PC-9 (cell line): Measurements from ENCODE around the gene THADA. TPM values are rescaled to one million over a fixed set of nuclear protein-coding genes. Genes with fewer than 3 reads are reported as not detected.
A peak's percentile ranks its signal among the peaks of the same experiment; 100 is the strongest.
"Not testable (repeated sequence)": the region's sequence is repeated elsewhere in the genome, so short reads cannot be mapped to it uniquely, and the experiment has no call there.

Source experiments
- BruUV-seq: library from RNA; stranded (reverse); fragments of 400-500 nt; replicated peaks from 2 replicates; lab custom pipeline; 2021; lab: Mats Ljungman, UMichigan
- CTCF ChIA-PET: fragments of 300-600 bp; sonication (Branson Sonifier 250); formaldehyde crosslinking; loops from one replicate; lab custom pipeline; 2022; ENCODE audit warnings: antibody characterized with exemption; lab: Charles Lee
- POLR2A ChIA-PET: fragments of 300-600 bp; sonication (Branson Sonifier 250); formaldehyde crosslinking; loops from one replicate; lab custom pipeline; 2022; ENCODE audit warnings: antibody characterized with exemption; ENCODE audit not compliant: unreplicated experiment; lab: Charles Lee
- DNase-seq, 2 experiments: peaks; one replicate each; pipeline versions ENCODE4 v3.0.0 to v3.0.0-alpha.2; 2015 to 2022; ENCODE audit warnings: mixed read lengths in 1 of 2
- H2AFZ ChIP-seq: fragments of 200-600 bp; sonication (generic); 2 replicates; pipeline ENCODE4 v1.8.1; 2017; ENCODE audit warnings: antibody characterized with exemption
- H3F3A ChIP-seq: fragments of 200-600 bp; sonication (generic); 2 replicates; pipeline ENCODE4 v1.8.1; 2017; ENCODE audit warnings: antibody characterized with exemption, mild to moderate bottlenecking, low read depth; ENCODE audit not compliant: insufficient read depth
- H3K27ac ChIP-seq: fragments of 200-600 bp; sonication (generic); 2 replicates; pipeline ENCODE4 v1.6.1; 2016; ENCODE audit warnings: mixed run types
- H3K27me3 ChIP-seq: fragments of 200-600 bp; sonication (generic); 2 replicates; pipeline ENCODE4 v1.6.1; 2016; ENCODE audit warnings: low read depth, mixed run types; ENCODE audit not compliant: insufficient read depth
- H3K36me3 ChIP-seq: fragments of 200-600 bp; sonication (generic); 2 replicates; pipeline ENCODE4 v1.6.1; 2016; ENCODE audit warnings: low read depth, mixed run types
- H3K4me1 ChIP-seq: fragments of 200-600 bp; sonication (generic); replicated peaks from 2 replicates; pipeline ENCODE4 v1.6.1; 2016; ENCODE audit warnings: mixed run types; ENCODE audit not compliant: insufficient read depth
- H3K4me2 ChIP-seq: fragments of 200-600 bp; sonication (generic); 2 replicates; pipeline ENCODE4 v1.6.1; 2017; ENCODE audit warnings: mixed run types
- H3K4me3 ChIP-seq: fragments of 200-600 bp; sonication (generic); 2 replicates; pipeline ENCODE4 v1.6.1; 2016; ENCODE audit warnings: mixed run types
- H3K79me2 ChIP-seq: fragments of 200-600 bp; sonication (generic); 2 replicates; pipeline ENCODE4 v1.6.1; 2017; ENCODE audit warnings: low read depth, mixed run types
- H3K9me2 ChIP-seq: fragments of 200-600 bp; sonication (generic); 2 replicates; pipeline ENCODE4 v1.8.1; 2017; ENCODE audit warnings: mild to moderate bottlenecking; ENCODE audit not compliant: insufficient read depth
- H3K9me3 ChIP-seq: fragments of 200-600 bp; sonication (generic); 2 replicates; pipeline ENCODE4 v1.8.1; 2016; ENCODE audit warnings: low read depth; ENCODE audit not compliant: insufficient read depth
- H4K20me1 ChIP-seq: fragments of 200-600 bp; sonication (generic); 2 replicates; pipeline ENCODE4 v1.8.1; 2017; ENCODE audit not compliant: insufficient read depth
- CTCF ChIP-seq: fragments of 200-600 bp; sonication (generic); conservative IDR thresholded peaks from 2 replicates; pipeline ENCODE4 v1.6.1; 2017; ENCODE audit warnings: mixed run types, antibody characterized with exemption, mild to moderate bottlenecking, moderate library complexity
- EZH2 ChIP-seq: fragments of 200-600 bp; sonication (generic); IDR thresholded peaks from 2 replicates; pipeline ENCODE4 v1.8.0; 2017; ENCODE audit warnings: antibody characterized with exemption, low read depth
- intact Hi-C: fragments of 100-400 bp; cut with micrococcal nuclease; formaldehyde crosslinking; loops from one replicate; pipeline ENCODE4 v1.10.0; 2022; ENCODE audit not compliant: unreplicated experiment
- total RNA-seq: library from RNA; stranded (reverse); gene quantifications from 2 replicates; pipeline ENCODE4 v1.2.3, GENCODE V29; 2021

Gene THADA
- total RNA-seq, 1 experiment from 2014 or later, result 28.1 TPM

- H3K9me2 ChIP-seq, result no peaks in the 10 kb centered on the region
- H3K27ac ChIP-seq, result no peak overlapping the region
- intact Hi-C loops, result no loop called here
- no peaks in the 10 kb centered on the region for H3K9me3 ChIP-seq
- no peaks in the 10 kb centered on the region for H4K20me1 ChIP-seq
- no peaks in the 10 kb centered on the region for H3K27me3 ChIP-seq
- BruUV-seq, result no TSS peak
- no peak for TF ChIP-seq CTCF
- TF ChIP-seq EZH2, result no peak
- peaks cover 26% of the 10 kb centered on the region; the same call in 1 of the 2 replicates for H3K4me1 ChIP-seq
- CTCF ChIA-PET, result no interaction called here
- H3K4me2 ChIP-seq, result no peak overlapping the region
- 0 out of 2 replicates have a peak, but pooled peaks cover 3% of the 10 kb centered on the region for H3F3A ChIP-seq
- no peak for DNase-seq
- H3K36me3 ChIP-seq, result no peaks in the 10 kb centered on the region
- no peak overlapping the region for H2AFZ ChIP-seq
- H3K4me3 ChIP-seq, result no peak overlapping the region
- no peaks in the 10 kb centered on the region for H3K79me2 ChIP-seq
- POLR2A ChIA-PET, result no interaction called here
Observed at GRCh38 chr2:43192744-43193651, 402.8 kb downstream of the THADA start.

- Histone ChIP-seq H3K4me1 (peaks cover 35% of the 10 kb centered on the region), H3K9me3 (no peaks in the 10 kb centered on the region), H4K20me1 (no peaks in the 10 kb centered on the region), H3K36me3 (no peaks in the 10 kb centered on the region), H3K27ac (no peak overlapping the region), H3K9me2 (no peaks in the 10 kb centered on the region), H3K4me3 (no peak overlapping the region), H3F3A (peaks cover 9% of the 10 kb centered on the region; the same call in 1 of the 2 replicates), H3K27me3 (no peaks in the 10 kb centered on the region), H3K4me2 (no peak overlapping the region), H2AFZ (no peak overlapping the region), H3K79me2 (no peaks in the 10 kb centered on the region)
- no peak for DNase-seq
- TF ChIP-seq CTCF (0 out of 2 replicates have a peak, but pooled peaks have one; percentile 23), EZH2 (no peak)
- no TSS peak for BruUV-seq
- ChIA-PET POLR2A (no interaction called here), CTCF (no interaction called here)
- intact Hi-C loops, result no loop called here
Observed at GRCh38 chr2:43191947-43192516, 403.8 kb downstream of the THADA start.

- BruUV-seq, result no TSS peak
- no peaks in the 10 kb centered on the region for H3K27me3 ChIP-seq
- peaks cover 42% of the 10 kb centered on the region for H3K4me1 ChIP-seq
- DNase-seq, result no peak
- H3K9me2 ChIP-seq, result no peaks in the 10 kb centered on the region
- intact Hi-C loops, result no loop called here
- no peak overlapping the region for H3K4me2 ChIP-seq
- no peaks in the 10 kb centered on the region for H3K36me3 ChIP-seq
- no peak overlapping the region for H3K4me3 ChIP-seq
- no peaks in the 10 kb centered on the region for H3K79me2 ChIP-seq
- H3K27ac ChIP-seq, result no peak overlapping the region
- ChIA-PET CTCF (no interaction called here), POLR2A (no interaction called here)
- no peak overlapping the region for H2AFZ ChIP-seq
- H4K20me1 ChIP-seq, result no peaks in the 10 kb centered on the region
- TF ChIP-seq EZH2, result no peak
- no peak for TF ChIP-seq CTCF
- no peaks in the 10 kb centered on the region for H3K9me3 ChIP-seq
- peaks cover 20% of the 10 kb centered on the region for H3F3A ChIP-seq
Observed at GRCh38 chr2:43190311-43191052, 405.4 kb downstream of the THADA start.

- POLR2A ChIA-PET, BruUV-seq, H3K4me3 ChIP-seq, H2AFZ ChIP-seq, H3K9me3 ChIP-seq, H3K36me3 ChIP-seq, CTCF ChIA-PET, intact Hi-C loops, H3K9me2 ChIP-seq, DNase-seq, H3K27ac ChIP-seq, H3K27me3 ChIP-seq, H4K20me1 ChIP-seq, H3K4me2 ChIP-seq, H3K79me2 ChIP-seq: not testable (repeated sequence)
- Histone ChIP-seq H3K4me1 (peaks cover 42% of the 10 kb centered on the region), H3F3A (peaks cover 27% of the 10 kb centered on the region)
Observed at GRCh38 chr2:43189861-43190260, 406.0 kb downstream of the THADA start.
